Keratinocyte (primary cell): ENCODE results near the gene HRH3.

Source experiments
- EZH2 ChIP-seq: IDR thresholded peaks from one replicate; pipeline ENCODE4 v1.6.1; 2012; ENCODE audit warnings: inconsistent platforms, mild to moderate bottlenecking, low read length, moderate library complexity
- TF ChIP-seq, protein P1 (sequence below), 3 experiments: IDR thresholded peaks in 1 of 3; conservative IDR thresholded peaks in 1 of 3; optimal IDR thresholded peaks in 1 of 3; 2 replicates in 2 of 3; 3 replicates in 1 of 3; pipeline versions ENCODE3 to v1.5.1; 2011; ENCODE audit warnings: low read length in 3 of 3, mild to moderate bottlenecking in 3 of 3, moderate library complexity in 2 of 3, control low read depth in 1 of 3, inconsistent platforms in 1 of 3; ENCODE audit not compliant: insufficient read depth in 2 of 3; ENCODE audit errors: extremely low read depth in 1 of 3

DNA sequence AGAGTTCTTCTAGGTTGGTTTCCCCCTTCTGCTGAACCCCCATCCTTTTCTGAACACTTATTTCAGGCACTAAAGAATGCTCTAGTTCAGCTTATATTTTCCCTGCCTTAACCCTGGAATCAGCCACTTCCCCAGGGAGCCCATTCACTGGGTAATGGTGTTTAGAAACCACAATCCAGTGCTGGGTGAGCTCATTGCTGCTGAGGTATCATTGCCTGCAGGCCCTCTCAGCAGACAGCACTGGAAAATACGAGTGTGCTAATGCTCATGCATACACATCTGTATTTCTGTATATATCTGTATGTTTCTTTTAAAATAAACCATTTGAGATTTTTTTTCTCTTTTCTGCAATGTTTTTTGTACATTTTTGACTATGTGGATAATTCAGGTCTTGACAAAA, 45.3 kb upstream of the HRH3 start:
- TF ChIP-seq EZH2 = no peak
- TF ChIP-seq, protein P1, sequence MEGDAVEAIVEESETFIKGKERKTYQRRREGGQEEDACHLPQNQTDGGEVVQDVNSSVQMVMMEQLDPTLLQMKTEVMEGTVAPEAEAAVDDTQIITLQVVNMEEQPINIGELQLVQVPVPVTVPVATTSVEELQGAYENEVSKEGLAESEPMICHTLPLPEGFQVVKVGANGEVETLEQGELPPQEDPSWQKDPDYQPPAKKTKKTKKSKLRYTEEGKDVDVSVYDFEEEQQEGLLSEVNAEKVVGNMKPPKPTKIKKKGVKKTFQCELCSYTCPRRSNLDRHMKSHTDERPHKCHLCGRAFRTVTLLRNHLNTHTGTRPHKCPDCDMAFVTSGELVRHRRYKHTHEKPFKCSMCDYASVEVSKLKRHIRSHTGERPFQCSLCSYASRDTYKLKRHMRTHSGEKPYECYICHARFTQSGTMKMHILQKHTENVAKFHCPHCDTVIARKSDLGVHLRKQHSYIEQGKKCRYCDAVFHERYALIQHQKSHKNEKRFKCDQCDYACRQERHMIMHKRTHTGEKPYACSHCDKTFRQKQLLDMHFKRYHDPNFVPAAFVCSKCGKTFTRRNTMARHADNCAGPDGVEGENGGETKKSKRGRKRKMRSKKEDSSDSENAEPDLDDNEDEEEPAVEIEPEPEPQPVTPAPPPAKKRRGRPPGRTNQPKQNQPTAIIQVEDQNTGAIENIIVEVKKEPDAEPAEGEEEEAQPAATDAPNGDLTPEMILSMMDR (optimal IDR thresholded peaks at IDR 0.05 in 1 of 3, IDR thresholded peaks at IDR 0.05 in 1 of 3, conservative IDR thresholded peaks at IDR 0.05 in 1 of 3; ENCODE audit: extremely low read depth in 1 of 3, insufficient read depth in 2 of 3, low read length in 3 of 3) = no peak
